CD4-positive, alpha-beta T cell treated with Interferon alpha-2 for 1 hour (primary cell): ENCODE measurements around the gene RANBP2.
A peak's percentile ranks its signal among the peaks of the same experiment; 100 is the strongest.

Experiments used
- DNase-seq, 2 donors: peaks; one replicate each; pipeline ENCODE4 v3.0.0-alpha.2; 2020 to 2022

The RANBP2 gene

GRCh38 chr2:108786008-108786353 lies 66.7 kb downstream of the RANBP2 start:
- DNase-seq: no peak

DNA sequence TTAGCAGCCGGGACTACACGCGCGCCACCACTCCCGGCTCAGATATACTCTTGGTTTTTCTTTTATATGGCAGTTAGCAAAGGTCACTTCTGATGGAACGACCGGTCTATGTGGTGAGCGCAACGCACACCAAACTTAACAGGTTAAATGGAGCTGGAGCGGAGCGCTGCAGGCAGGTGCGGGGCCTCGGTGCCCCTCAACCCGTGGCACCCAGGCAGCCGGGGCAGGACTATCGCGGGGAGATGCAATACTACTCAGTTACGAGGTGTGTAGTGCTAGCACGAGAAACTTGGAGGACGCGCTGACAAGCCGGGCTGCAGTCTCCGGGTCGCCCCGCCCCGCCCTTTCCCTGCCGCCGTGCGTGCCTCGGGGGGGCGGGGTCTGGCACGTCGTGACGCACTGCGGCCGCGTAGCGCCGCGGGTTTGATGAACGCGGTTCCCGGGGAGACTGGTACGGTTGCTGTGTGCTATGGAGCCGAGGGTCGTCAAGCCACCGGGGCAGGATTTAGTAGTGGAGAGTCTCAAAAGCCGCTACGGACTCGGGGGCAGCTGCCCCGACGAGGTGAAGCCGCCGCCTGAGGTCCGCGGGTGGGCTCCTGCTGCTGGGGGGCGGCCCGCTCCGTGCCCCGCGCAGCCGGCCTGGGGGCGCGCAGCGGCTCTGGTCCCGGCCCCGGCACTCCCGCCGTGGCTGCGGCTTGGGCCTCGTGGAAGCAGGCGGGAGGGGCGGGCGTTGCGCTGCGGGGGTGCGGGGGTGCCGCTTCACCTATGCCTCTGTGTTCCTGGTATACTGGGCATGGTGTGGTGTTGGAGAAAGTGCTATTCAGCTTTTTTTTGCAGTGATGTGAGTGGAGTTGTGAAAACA lies 67.3 kb downstream of the RANBP2 start, which contains the start of gene CCDC138:
TSS of gene CCDC138 (plus strand) at position 418 of the 862 bp plus-strand sequence. CDS start at position 470, 52 bp downstream.
- DNase-seq: peak; percentile 87 to 89

DNA sequence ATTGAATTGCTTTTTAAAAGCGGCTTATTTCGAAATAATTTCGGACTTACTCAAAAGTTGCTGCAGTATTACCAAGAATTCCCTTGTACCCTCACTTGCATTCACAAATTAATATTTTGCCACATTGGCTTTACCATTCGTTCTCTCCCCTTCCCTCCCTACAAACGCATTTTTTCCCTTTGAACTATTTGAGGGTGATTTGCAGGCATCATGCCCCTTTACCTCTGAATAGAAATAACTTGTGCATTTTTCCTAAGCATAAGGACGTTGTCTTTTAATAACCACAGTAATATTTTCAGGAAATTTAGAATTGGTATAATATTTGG lies 67.9 kb downstream of the RANBP2 start:
- no peak for DNase-seq

- DNase-seq: no peak
Observed at GRCh38 chr2:108803045-108803736, 83.9 kb downstream of the RANBP2 start.

DNA sequence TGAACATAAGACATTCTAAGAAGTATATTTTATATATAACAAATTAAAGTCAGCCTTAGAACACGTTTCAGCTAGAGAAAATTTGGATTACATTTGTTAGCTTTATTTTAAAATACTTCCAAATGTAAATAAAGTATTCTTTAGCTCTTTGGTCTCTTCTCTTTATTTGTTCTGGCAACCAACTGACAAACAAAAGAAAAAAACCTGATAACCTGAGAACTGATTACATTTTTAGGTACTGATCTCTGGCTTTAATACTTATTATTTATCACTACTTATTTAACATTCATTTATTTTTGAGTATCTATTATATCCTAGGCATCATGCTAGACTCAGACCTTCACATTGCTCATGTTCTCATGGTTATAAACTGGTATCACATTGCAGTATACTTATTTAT lies 85.8 kb downstream of the RANBP2 start:
- DNase-seq: no peak

DNA sequence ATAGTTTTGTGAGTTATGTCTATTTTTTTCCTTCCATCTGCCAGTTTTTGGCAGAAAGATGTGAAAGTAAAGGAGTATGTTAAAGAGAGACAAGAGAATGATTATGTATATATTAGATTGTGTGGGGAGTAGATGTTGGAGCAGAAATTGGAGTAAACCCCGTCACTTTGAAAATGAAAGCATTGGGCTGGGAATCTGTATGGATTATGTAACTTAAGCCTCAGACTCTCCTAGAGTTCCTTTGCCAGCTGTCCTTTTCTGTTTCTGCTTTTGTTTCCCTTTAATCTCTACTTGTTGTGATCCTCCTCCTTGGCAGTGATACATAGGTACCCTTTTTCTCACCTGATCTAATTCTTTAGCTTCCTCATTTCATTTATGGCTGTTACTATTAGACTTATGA lies 86.5 kb downstream of the RANBP2 start:
- DNase-seq: no peak

DNA sequence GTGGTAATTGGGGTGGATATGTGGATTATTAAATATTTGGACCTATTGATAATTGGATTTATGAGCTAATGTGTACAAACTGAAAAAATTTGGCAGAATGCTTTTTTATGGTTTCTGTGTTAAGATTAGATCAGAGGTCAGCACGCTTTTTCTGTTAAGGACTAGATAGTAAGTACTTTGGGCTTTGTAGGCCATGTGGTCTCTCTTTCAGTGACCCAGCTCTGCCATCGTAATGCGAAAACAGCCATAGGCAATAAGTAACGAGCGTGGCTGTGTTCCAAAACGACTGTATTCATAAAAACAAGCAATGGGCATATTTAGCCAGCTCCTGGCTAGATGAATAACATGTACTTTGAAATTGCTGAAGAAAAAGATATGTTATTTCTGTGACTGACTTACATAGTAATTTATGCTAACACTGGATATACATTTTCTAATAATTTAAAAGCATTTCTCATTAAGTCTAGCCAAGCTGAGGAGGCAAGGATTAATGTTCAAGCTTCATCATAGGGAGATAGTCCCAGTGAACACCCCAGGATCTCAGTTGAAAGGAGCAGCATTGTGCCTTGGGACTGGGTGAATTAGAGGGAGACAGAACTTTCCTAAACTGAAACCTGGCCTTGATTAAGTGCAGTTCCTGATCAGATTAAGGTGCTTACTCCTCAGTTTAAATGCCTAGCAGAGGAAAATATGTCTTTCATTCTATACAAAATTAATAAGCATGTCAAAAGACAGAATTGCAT lies 87.3 kb downstream of the RANBP2 start:
- DNase-seq: no peak

DNA sequence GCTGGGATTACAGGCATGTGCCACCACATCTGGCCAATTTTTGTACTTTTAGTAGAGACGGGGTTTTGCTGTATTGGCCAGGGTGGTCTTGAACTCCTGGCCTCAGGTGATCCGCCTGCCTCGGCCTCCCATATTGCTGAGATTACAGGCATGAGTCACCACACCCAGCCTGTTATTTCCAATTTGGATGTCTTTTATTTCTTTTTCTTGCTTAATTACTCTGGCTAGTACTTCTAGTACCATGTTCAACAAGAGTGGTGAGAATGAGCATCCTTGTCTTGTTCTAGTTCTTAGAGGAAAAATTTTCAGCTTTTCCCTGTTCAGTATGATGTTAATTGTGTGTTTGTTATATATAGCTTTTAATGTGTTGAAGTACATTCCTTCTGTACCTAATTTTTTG lies 90.7 kb downstream of the RANBP2 start:
- DNase-seq: no peak

DNA sequence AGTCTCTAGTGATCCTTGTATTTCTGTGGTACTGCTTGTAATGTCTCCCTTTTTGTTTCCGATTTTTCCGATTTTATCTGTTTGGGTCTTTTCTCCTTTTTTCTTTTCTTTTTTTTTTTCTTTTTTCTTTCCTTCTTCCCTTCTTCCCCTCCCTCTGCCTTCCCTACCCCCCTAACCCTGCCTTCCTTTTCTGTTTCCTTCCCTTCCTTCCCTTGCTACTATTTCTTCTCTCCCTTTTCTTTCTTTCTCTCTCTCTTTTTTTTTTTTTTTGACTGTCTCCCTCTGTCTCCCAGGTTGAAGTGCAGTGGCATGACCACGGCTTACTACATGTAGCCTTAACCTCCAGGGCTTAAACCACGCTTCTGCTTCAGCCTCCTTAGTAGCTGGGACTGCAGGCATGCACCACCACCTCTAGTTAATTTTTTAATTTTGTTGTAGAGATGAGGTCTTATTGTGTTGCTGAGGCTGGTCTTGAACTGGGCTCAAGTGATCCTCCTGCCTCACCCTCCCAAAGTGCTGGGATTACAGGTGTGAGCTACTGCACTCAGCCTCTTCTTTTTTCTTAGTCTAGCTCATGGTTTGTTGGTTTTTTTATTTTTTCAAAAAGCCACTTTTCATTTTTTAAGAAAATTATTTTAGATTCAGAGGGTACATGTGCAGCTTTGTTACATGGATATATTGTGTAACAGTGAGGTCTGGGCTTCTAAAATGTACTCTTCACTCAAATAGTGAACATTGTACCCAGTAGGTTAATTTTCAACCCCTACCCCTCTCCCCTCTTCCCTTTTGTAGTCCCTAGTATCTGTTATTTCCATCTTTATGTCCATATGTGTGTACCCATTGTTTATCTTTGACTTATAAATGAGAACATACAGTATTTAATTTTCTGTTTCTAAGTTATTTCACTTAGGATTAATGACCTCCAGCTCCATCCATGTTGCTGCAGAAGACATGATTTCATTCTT lies 92.0 kb downstream of the RANBP2 start:
- DNase-seq: no peak

- no peak for DNase-seq
Observed at GRCh38 chr2:108813732-108814131, 94.5 kb downstream of the RANBP2 start.

DNA sequence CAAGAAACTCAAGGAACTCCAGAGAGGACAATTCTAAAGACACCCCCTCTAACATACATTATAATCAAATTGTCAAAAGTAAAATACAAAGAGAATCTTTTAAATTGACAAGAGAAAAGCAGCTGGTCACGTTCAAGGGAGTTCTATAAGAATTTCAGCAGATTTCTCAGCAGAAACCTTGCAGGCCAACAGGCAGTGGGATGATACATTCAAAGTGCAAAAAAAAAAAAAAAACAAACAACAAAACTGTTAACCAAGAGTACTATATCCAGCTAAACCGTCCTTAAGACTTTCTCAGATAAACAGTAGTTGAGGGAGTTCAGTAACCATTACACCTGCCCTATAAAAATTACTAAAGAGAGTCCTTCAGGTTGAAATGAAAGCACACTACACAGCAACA lies 101.2 kb downstream of the RANBP2 start:
- no peak for DNase-seq

- no peak for DNase-seq
Observed at GRCh38 chr2:108823286-108823685, 104.0 kb downstream of the RANBP2 start.

DNA sequence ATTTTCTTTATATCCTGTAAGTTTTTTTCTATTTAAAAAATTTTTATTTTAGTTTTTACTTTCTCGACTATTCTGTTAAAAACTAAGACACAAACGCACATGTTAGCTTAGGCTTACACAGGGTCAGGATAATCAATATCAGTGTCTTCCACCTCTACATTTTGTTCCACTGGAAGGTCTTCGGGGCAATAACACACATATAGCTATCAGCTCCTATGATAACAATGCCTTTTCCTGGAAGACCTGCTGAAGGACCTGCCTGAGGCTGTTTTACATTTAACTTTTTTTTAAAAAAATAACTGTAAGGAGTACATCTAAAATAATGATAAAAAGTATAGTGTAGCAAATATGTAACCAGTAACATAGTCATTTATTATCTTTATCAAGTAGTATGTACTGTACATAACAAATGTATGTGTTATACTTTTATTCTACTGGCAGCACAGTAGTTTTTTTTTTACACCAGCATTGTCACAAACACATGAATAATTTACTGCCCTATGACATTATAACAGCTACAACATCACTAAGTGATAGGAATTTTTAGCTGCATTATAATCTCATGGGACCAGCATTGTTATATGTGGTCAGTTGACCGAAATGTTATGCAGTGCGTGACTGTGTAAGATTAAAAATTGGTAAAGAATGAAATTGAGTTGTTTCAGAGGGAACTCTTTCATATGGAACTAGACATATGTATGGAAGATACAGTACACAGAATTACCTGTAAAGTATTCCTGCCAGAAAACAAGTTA lies 105.2 kb downstream of the RANBP2 start:
- DNase-seq: no peak

GRCh38 chr2:108825254-108825653 lies 106.0 kb downstream of the RANBP2 start:
- no peak for DNase-seq

- DNase-seq: no peak
Observed at GRCh38 chr2:108825736-108826135, 106.5 kb downstream of the RANBP2 start.

- DNase-seq: no peak
Observed at GRCh38 chr2:108829578-108830310, 110.5 kb downstream of the RANBP2 start.

DNA sequence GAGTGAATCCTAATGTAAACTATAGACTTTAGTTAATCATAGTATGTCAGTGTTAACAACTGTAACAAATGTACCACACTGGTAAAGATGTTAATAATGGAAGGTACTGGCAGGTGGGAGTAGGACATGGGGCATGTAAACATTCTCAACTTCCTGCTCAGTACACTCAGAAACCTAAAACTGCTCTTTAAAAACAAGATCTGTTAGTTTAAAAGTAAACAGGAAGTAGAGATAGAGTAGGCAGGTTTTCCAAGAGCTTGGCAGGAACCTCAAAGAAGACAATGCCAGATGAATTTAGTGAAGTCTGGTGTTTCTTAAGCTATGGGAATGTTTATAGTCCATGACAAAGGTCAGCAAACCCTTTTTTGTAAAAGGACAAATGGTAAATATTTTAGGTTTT lies 113.9 kb downstream of the RANBP2 start:
- DNase-seq: no peak

DNA sequence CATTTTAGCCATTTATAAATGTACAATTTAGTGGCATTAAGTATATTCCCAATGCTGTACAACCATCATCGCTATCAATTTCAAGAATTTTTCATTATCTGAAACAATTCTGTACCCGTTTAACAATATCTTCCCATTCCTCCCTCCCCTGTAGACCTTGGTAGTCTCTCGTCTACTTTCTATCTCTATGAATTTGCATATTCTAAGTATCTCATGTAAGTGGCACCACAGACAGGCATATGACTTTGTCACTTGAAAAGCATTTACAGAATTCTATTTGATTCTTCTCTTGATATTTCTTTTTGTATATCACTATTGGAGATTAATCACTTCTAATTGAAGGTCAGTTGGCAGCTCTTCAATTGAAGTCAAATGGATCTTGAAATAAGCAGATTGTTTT lies 115.3 kb downstream of the RANBP2 start:
- no peak for DNase-seq

- DNase-seq: no peak
Observed at GRCh38 chr2:108835040-108835439, 115.8 kb downstream of the RANBP2 start.
